Loucy (cell line): ENCODE results near the gene ARL3.
A peak's percentile ranks its signal among the peaks of the same experiment; 100 is the strongest.

Experiments
- H2AFZ ChIP-seq: fragments of 200-600 bp; sonication (generic); 2 replicates; pipeline ENCODE4 v1.6.0; 2016; ENCODE audit warnings: antibody characterized with exemption, mild to moderate bottlenecking, low read length, moderate library complexity
- H3F3A ChIP-seq: fragments of 200-600 bp; 2 replicates; pipeline ENCODE4 v1.6.0; 2016; ENCODE audit warnings: antibody characterized with exemption, low read depth, mild to moderate bottlenecking
- H3K27me3 ChIP-seq: fragments of 200-600 bp; sonication (generic); 2 replicates; pipeline ENCODE4 v1.6.1; 2014; ENCODE audit warnings: low read length, mild to moderate bottlenecking; ENCODE audit not compliant: insufficient read depth, poor library complexity, severe bottlenecking
- H3K36me3 ChIP-seq: fragments of 200-600 bp; sonication (generic); 2 replicates; pipeline ENCODE4 v1.6.1; 2016; ENCODE audit warnings: low read length; ENCODE audit not compliant: insufficient read depth
- H3K4me1 ChIP-seq: fragments of 200-600 bp; sonication (generic); 2 replicates; pipeline ENCODE4 v1.5.1; 2014; ENCODE audit warnings: low read length, mild to moderate bottlenecking; ENCODE audit not compliant: insufficient read depth, poor library complexity, severe bottlenecking
- H3K4me2 ChIP-seq: fragments of 200-600 bp; sonication (generic); 2 replicates; pipeline ENCODE4 v1.6.0; 2014; ENCODE audit warnings: antibody characterized with exemption, low read length, low read depth, mild to moderate bottlenecking; ENCODE audit not compliant: poor library complexity, severe bottlenecking
- H3K4me3 ChIP-seq: fragments of 200-600 bp; sonication (generic); 2 replicates; pipeline ENCODE4 v1.5.1; 2014; ENCODE audit warnings: low read length, mild to moderate bottlenecking, mixed read lengths; ENCODE audit not compliant: poor library complexity, severe bottlenecking
- H3K79me2 ChIP-seq: fragments of 200-600 bp; sonication (generic); 2 replicates; pipeline ENCODE4 v1.6.1; 2014; ENCODE audit warnings: low read length; ENCODE audit not compliant: insufficient read depth
- H3K9ac ChIP-seq: fragments of 200-600 bp; sonication (generic); 2 replicates; pipeline ENCODE4 v1.6.0; 2014; ENCODE audit warnings: mild to moderate bottlenecking, low read depth, low read length, moderate library complexity; ENCODE audit not compliant: poor library complexity, severe bottlenecking
- H3K9me2 ChIP-seq: fragments of 200-600 bp; sonication (generic); replicated peaks from 2 replicates; pipeline ENCODE4 v1.6.1; 2016; ENCODE audit warnings: low read depth, low read length, mixed read lengths
- H3K9me3 ChIP-seq: fragments of 200-600 bp; sonication (generic); 2 replicates; pipeline ENCODE4 v1.6.1; 2014; ENCODE audit warnings: mild to moderate bottlenecking, antibody characterized with exemption, low read length, low read depth; ENCODE audit not compliant: insufficient read depth
- H4K20me1 ChIP-seq: fragments of 200-600 bp; sonication (generic); 2 replicates; pipeline ENCODE4 v1.6.0; 2014; ENCODE audit warnings: antibody characterized with exemption, low read length, mild to moderate bottlenecking; ENCODE audit not compliant: insufficient read depth, poor library complexity, severe bottlenecking
- CTCF ChIP-seq: fragments of 200-600 bp; sonication (generic); conservative IDR thresholded peaks from 2 replicates; pipeline ENCODE4 v1.5.1; 2014; ENCODE audit warnings: mild to moderate bottlenecking, antibody characterized with exemption, low read length
- EZH2phosphoT487 ChIP-seq: fragments of 200-600 bp; IDR thresholded peaks from 2 replicates; pipeline ENCODE4 v1.6.1; 2018; ENCODE audit warnings: antibody characterized with exemption, mild to moderate bottlenecking, moderate library complexity, borderline replicate concordance

The ARL3 gene

GRCh38 chr10:102712089-102712488 is 2.1 kb downstream of the ARL3 start:
- Histone ChIP-seq H3K79me2 (peaks cover 50% of the 10 kb centered on the region), H3K4me1 (peaks cover 50% of the 10 kb centered on the region), H3K9ac (peak overlapping the region; percentile 72), H3K27me3 (no peaks in the 10 kb centered on the region), H3K9me3 (no peaks in the 10 kb centered on the region), H3K9me2 (no peaks in the 10 kb centered on the region), H2AFZ (no peak overlapping the region), H3K4me3 (no peak overlapping the region), H3F3A (no peaks in the 10 kb centered on the region; the same call in 1 of the 2 replicates), H3K36me3 (no peaks in the 10 kb centered on the region), H3K4me2 (peak overlapping the region; percentile 81), H4K20me1 (no peaks in the 10 kb centered on the region)
- TF ChIP-seq EZH2phosphoT487 (no peak), CTCF (no peak)

GRCh38 chr10:102710609-102711008 is 3.6 kb downstream of the ARL3 start:
- H3K4me1 ChIP-seq, result peaks cover 45% of the 10 kb centered on the region
- no peak overlapping the region for H2AFZ ChIP-seq
- H3K36me3 ChIP-seq, result no peaks in the 10 kb centered on the region
- peak overlapping the region; percentile 30 for H3K4me3 ChIP-seq
- no peaks in the 10 kb centered on the region; the same call in 1 of the 2 replicates for H3F3A ChIP-seq
- no peaks in the 10 kb centered on the region for H3K27me3 ChIP-seq
- peak; percentile 28; the same call in 1 of the 2 replicates for TF ChIP-seq CTCF
- no peak for TF ChIP-seq EZH2phosphoT487
- peaks cover 36% of the 10 kb centered on the region for H3K79me2 ChIP-seq
- no peaks in the 10 kb centered on the region for H3K9me3 ChIP-seq
- no peaks in the 10 kb centered on the region for H4K20me1 ChIP-seq
- H3K9ac ChIP-seq, result peak overlapping the region; percentile 37
- peak overlapping the region; percentile 36 for H3K4me2 ChIP-seq
- no peaks in the 10 kb centered on the region for H3K9me2 ChIP-seq

GRCh38 chr10:102705531-102705930 is 8.7 kb downstream of the ARL3 start:
- no peaks in the 10 kb centered on the region; the same call in 1 of the 2 replicates for H3K79me2 ChIP-seq

More at GRCh38 chr10:102705531-102705930, 8.7 kb downstream of the ARL3 start:
- H3K4me3 ChIP-seq, result no peak overlapping the region
- no peak overlapping the region for H3K9ac ChIP-seq
- H3K4me1 ChIP-seq, result peaks cover 20% of the 10 kb centered on the region
- no peaks in the 10 kb centered on the region for H3K36me3 ChIP-seq
- H3K4me2 ChIP-seq, result no peak overlapping the region
- H2AFZ ChIP-seq, result no peak overlapping the region
- no peaks in the 10 kb centered on the region for H4K20me1 ChIP-seq
- H3K9me3 ChIP-seq, result no peaks in the 10 kb centered on the region
- no peaks in the 10 kb centered on the region for H3K9me2 ChIP-seq
- TF ChIP-seq CTCF (no peak), EZH2phosphoT487 (no peak)
- no peaks in the 10 kb centered on the region for H3K27me3 ChIP-seq
- no peaks in the 10 kb centered on the region; the same call in 1 of the 2 replicates for H3F3A ChIP-seq
